ENCODE measurements around the gene KIF26A.
"Not testable (repeated sequence)": the region's sequence is repeated elsewhere in the genome, so short reads cannot be mapped to it uniquely, and the experiment has no call there.

The KIF26A gene

GRCh38 chr14:104145826-104146601 lies 7.6 kb downstream of the KIF26A start:
- peak; percentile 47 for DNase-seq

GRCh38 chr14:104146651-104147345 lies 8.4 kb downstream of the KIF26A start:
- DNase-seq, result peak; percentile 46

- peak; percentile 49 for DNase-seq
These were observed 9.1 kb downstream of the KIF26A start for GRCh38 chr14:104147346-104148125.

GRCh38 chr14:104148433-104149277 lies 10.3 kb downstream of the KIF26A start:
- DNase-seq, result no peak

GRCh38 chr14:104149278-104149595 lies 10.8 kb downstream of the KIF26A start:
- DNase-seq, result no peak

DNA sequence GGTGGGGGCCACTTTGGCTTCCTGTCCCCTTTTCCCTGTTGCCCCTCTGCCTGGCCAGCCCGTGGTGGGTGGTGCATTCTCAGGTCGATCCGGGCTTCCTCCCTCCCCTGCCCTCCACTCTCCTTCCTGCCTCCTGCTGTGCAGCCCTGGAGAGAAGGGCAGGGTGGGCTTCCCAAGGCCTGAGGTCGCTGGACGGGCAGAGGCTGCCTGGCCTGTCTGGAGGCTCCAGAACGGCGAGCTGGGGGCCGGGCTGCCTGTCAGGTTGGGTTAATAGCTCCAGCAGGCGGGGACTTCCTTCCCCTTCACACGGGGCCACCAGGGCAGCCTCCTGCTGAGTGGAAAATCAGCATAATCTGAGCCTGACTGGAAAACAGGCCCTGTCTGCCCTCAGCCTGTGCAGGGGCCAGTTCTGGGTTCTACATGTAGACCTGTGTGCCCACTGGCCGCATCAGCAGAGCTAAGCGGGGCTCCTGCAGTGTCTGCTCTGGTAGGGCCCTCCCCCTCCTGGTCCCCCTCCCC lies 11.3 kb downstream of the KIF26A start:
- peak; percentile 94 for DNase-seq

DNA sequence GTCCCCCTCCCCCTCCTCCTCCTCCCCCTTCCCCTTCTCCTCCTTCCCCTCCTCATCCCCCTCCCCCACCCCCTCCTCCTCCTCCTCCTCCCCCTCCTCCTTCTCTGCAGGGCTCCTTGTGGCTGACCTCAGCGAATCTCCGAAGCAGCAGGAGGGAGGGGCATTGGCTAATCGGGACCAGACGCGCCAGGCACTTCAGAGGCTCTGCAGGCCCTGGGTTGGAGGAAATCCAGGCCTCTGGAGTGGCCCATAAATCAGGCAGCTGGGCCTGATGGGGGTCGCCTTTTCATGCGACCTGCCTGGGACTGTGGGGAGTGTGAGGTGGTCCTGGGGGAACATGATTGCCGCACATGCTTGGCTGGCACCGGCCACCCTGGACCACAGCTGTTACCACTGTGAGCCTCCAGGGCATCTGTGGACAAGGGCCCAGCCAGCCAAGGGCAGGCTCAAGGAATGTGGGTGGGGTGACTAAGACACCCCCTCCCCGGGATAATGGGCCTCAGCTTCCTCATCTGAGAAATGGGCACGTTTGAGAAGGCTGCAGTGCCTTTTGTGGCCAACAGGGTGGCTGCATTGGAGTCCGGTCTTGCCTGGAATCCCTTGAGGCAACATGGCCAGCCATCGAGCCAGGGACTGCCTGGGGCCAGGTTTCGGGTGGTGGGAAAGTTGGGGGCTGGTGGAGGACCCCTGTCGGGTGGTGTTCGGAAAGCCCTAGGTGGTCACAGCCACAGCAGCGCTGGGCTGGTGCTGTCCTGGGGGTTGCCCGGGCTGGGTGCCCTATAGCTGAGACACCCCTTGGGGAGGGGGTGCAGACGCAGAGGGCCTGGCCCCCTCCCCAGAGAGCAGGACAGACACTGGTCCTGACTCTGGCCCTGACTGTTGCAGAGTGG lies 12.0 kb downstream of the KIF26A start:
- DNase-seq, result peak; percentile 97

- DNase-seq, result no peak
These were observed 12.6 kb downstream of the KIF26A start for GRCh38 chr14:104151026-104151381.

DNA sequence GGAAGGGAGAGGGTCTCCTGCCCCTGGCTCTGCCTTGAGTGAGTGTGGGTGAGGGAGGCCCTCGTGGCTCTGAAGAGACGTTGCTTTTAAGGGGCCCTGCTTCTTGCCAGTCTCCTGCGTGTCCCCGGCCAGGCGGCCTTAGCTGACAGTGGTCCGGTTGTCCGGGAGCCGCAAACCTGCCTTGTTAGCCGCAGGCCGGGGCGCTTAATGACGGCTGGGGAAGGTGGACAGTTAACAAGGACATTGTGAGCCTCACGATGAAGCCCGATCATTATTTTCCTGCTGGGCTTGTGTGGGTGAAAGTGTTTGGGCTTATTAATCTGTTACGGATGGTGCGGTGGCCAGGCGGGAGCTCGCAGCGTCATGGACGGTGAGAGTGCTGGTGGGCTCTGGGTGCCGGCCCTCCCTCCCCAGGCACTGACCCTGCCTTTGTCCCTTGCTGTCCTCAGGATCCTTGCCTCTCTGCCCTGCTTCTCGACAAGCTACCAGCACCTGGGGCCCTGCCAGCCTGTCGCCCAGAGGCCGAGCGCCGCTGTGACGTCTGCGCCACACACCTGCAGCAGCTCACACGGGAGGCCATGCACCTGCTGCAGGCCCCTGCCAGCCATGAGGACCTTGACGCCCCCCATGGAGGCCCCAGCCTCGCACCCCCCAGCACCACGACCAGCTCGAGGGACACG lies 13.3 kb downstream of the KIF26A start:
- DNase-seq, result no peak

DNA sequence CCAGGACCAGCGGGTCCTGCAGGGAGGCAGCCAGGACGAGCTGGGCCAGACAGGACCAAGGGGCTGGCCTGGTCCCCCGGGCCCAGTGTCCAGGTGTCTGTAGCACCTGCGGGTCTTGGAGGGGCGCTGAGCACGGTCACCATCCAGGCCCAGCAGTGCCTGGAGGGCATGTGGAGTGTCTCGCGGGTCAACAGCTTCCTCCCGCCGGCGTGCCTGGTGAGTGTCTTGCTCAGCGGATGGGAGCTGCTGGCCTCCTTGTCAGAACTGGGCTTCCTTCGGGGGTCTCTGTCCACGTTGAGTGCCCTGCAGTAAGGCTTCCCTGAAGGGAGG lies 13.8 kb downstream of the KIF26A start:
- DNase-seq, result no peak

DNA sequence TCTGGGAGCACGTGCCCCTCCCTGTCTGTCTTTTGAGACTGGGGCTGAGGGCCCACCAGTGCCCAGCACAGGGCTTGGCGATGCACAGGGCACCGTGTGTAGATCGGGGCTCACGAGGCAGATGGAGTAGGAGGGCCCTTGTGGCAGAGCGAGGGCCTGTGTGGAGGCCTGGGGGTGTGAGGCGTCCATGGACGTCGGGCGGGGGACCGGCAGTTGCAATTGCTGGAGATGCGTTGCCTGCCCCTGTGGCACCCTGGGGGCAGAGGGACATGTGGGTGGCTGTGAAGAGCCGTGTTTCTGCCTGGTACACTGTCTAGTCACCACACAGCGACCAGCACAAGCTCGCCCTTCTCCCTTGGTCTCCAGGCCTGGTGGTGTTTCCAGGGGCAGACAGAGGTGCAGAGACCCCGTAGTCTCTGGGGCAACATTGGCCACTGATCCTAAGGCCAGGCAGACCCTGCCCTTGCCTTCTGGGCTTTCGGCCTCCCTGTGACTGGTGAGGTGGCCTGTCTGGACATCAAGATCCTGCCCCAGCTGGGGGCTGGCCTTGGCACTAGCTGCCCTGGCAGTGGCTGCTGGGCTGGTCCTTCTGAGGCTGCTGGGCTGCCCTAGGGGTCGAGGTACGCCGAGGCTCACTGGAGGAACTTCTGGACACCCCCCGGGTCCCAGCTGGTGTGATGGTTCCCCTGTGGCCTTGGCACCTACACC lies 14.5 kb downstream of the KIF26A start:
- no peak for DNase-seq

- DNase-seq, result not testable (repeated sequence)
These were observed 15.0 kb downstream of the KIF26A start for GRCh38 chr14:104153394-104153755.

- no peak for DNase-seq
These were observed 15.9 kb downstream of the KIF26A start for GRCh38 chr14:104154246-104154645.

GRCh38 chr14:104155513-104155912 lies 17.1 kb downstream of the KIF26A start:
- no peak for DNase-seq

DNA sequence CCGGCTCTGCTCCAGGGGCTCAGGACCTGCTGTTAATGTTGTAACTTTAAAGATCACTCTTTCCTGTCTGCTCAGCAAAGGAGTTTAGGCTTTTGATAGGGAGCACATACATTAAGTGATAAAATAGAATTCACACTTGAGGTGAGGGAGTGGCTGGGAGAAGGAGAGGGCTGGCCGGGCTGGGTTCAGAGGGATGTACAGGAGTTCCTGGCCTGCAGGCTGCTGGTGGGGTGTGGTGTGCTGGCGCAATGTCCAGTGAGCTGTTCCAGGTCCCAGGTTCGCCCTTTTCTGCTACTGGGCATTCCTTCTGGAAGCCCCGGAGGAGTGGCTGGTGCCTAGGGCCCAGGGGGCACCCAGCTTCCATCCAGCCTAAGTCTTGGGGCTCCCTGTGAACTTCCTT lies 17.8 kb downstream of the KIF26A start:
- DNase-seq, result no peak

GRCh38 chr14:104157016-104157928 lies 18.9 kb downstream of the KIF26A start:
- DNase-seq, result no peak

- no peak for DNase-seq
These were observed 20.7 kb downstream of the KIF26A start for GRCh38 chr14:104158827-104159798.

- no peak for DNase-seq
These were observed 21.6 kb downstream of the KIF26A start for GRCh38 chr14:104159990-104160389.

Measured in islet precursor cell (in vitro differentiated cells).